Measurements from ENCODE around the gene KIF26B.

KIF26B gene

GRCh38 chr1:245365095-245366020 lies 210.6 kb downstream of the KIF26B start:
- no peak for DNase-seq (ENCODE audit: low spot score)
- in situ Hi-C loops (cut with MboI; ENCODE audit: low sequenced_read_pairs, unreplicated experiment) = no loop called here
- TF ChIP-seq, protein P1, sequence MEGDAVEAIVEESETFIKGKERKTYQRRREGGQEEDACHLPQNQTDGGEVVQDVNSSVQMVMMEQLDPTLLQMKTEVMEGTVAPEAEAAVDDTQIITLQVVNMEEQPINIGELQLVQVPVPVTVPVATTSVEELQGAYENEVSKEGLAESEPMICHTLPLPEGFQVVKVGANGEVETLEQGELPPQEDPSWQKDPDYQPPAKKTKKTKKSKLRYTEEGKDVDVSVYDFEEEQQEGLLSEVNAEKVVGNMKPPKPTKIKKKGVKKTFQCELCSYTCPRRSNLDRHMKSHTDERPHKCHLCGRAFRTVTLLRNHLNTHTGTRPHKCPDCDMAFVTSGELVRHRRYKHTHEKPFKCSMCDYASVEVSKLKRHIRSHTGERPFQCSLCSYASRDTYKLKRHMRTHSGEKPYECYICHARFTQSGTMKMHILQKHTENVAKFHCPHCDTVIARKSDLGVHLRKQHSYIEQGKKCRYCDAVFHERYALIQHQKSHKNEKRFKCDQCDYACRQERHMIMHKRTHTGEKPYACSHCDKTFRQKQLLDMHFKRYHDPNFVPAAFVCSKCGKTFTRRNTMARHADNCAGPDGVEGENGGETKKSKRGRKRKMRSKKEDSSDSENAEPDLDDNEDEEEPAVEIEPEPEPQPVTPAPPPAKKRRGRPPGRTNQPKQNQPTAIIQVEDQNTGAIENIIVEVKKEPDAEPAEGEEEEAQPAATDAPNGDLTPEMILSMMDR (IDR thresholded peaks at IDR 0.05; ENCODE audit: borderline replicate concordance, control extremely low read depth, extremely low read depth, insufficient read depth, missing control alignments) = no peak

DNA sequence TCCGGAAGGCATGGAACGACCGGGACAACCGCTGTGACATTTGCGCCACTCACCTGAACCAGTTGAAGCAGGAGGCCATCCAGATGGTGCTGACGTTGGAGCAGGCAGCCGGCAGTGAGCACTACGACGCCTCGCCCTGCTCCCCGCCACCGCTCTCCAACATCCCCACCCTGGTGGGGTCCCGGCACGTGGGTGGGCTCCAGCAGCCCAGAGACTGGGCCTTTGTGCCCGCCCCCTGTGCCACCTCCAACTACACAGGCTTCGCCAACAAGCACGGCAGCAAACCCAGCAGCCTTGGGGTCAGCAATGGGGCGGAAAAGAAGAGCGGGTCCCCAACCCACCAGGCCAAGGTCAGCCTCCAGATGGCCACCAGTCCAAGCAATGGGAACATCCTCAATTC lies 212.1 kb downstream of the KIF26B start:
- TF ChIP-seq, protein P1 (IDR thresholded peaks at IDR 0.05; ENCODE audit: borderline replicate concordance, control extremely low read depth, extremely low read depth, insufficient read depth, missing control alignments) = no peak
- DNase-seq (ENCODE audit: low spot score) = no peak
- in situ Hi-C loops (cut with MboI; ENCODE audit: low sequenced_read_pairs, unreplicated experiment) = no loop called here

DNA sequence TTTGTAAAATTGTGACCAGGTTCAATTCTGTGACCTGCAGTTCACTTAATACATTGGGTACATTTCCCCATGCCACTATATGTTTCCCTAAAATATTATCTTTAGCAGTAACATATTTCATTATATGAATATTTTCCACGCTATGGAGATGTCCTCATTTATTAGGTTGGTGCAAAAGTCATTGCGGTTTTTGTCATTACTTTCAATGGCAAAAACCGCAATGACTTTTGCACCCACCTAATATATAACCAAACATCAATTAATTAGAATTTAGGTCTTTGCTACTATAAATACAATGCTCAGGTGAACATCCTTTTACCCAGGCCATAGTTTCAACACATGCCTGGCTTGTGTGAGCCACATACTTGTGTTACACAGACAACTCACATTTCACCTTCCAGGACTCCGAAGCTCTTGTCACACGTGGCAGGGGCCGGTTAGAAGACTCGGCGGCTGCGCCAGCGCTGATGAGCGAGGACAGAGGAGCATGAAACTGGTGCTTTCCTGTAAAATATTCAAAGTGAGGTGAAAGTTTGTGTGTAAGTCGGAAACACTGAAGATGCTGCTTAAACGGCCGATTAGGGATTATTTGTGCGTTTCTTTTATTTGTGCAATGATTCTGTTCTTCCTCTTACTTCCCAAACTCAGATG lies 215.5 kb downstream of the KIF26B start:
- DNase-seq (ENCODE audit: low spot score) = no peak
- in situ Hi-C loops (cut with MboI; ENCODE audit: low sequenced_read_pairs, unreplicated experiment) = no loop called here
- TF ChIP-seq, protein P1 (IDR thresholded peaks at IDR 0.05; ENCODE audit: borderline replicate concordance, control extremely low read depth, extremely low read depth, insufficient read depth, missing control alignments) = no peak

GRCh38 chr1:245370905-245371581 lies 216.3 kb downstream of the KIF26B start:
- TF ChIP-seq, protein P1 (IDR thresholded peaks at IDR 0.05; ENCODE audit: borderline replicate concordance, control extremely low read depth, extremely low read depth, insufficient read depth, missing control alignments) = no peak
- DNase-seq (ENCODE audit: low spot score) = no peak
- in situ Hi-C loops (cut with MboI; ENCODE audit: low sequenced_read_pairs, unreplicated experiment) = no loop called here

DNA sequence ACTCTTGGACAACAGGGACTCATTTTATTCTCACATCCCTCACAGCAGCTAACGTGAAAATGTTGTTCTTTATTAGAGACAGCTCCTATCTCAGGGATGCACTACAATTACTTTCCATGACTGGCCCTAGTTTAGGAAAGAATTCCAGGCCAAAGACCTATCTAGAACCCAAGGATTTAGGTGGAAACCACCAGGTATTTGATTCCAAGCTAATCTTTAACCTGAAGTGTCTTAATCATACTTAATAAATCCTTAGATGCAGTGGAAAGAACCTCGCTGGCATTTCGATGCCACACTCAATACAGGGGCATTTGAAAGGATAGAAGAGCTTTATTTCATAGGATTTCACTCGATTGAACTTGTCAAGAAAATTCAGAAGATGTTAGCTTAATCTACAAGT lies 218.3 kb downstream of the KIF26B start:
- no peak for DNase-seq (ENCODE audit: low spot score)
- TF ChIP-seq, protein P1 (IDR thresholded peaks at IDR 0.05; ENCODE audit: borderline replicate concordance, control extremely low read depth, extremely low read depth, insufficient read depth, missing control alignments) = no peak
- in situ Hi-C loops (cut with MboI; ENCODE audit: low sequenced_read_pairs, unreplicated experiment) = no loop called here

DNA sequence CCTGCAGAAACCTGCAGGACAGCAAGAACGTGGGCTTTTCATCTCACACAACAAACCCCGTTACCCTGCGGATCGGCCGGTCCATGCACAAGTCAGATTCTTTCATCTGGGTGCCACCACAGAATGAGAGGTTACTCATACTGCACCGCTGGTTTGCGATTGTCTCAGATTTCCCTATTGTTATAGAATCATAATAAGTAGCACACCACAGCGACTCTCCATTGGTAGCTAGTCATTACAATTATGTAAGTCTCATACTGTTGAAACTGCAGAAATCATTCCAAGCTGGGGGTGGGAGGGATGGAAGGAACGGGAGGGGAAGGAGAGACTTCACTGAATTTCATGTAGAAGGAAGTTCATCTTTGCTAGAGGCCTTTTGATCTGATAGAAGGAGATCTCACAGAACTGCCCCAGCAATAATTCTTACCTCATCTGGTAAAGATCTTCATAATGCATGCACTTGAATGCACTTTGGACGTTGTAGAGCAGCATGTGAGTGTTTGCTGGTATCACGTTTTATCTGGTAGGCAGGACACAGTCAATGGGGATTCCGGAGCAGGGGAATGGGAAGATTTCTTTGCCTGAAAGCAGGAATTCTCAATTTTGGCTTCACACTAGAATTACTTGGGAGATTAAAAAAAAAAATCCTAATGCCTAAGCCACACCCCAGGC lies 221.1 kb downstream of the KIF26B start:
- TF ChIP-seq, protein P1 (IDR thresholded peaks at IDR 0.05; ENCODE audit: borderline replicate concordance, control extremely low read depth, extremely low read depth, insufficient read depth, missing control alignments) = no peak
- DNase-seq (ENCODE audit: low spot score) = no peak
- in situ Hi-C loops (cut with MboI; ENCODE audit: low sequenced_read_pairs, unreplicated experiment) = no loop called here

Data from GM13976 (cell line).